Measurements from ENCODE around the gene ADAMTSL2. TPM values are rescaled to one million over a fixed set of nuclear protein-coding genes. Genes with fewer than 3 reads are reported as not detected.

Gene ADAMTSL2
- total and polyA plus RNA-seq, 4 donors: 1.8 to 18.2 (median 7.7) TPM

- Histone ChIP-seq H3K4me1 (ENCODE audit: control insufficient read depth in 4 of 4, insufficient read depth in 4 of 4, low read length in 3 of 4) (peaks cover 0 to 7% (median 3%) of the 10 kb centered on the region in 4 donors), H3K27ac (ENCODE audit: low read depth in 1 of 2, low read length in 2 of 2) (no peak overlapping the region), H3K4me3 (ENCODE audit: low read depth in 1 of 3, low read length in 3 of 3) (no peak overlapping the region), H3K27me3 (ENCODE audit: control insufficient read depth in 4 of 4, insufficient read depth in 4 of 4, low read length in 3 of 4) (no peaks in the 10 kb centered on the region), H3K36me3 (ENCODE audit: control insufficient read depth in 4 of 4, insufficient read depth in 3 of 4, low read depth in 1 of 4, low read length in 3 of 4) (no peaks in the 10 kb centered on the region), H3K9me3 (ENCODE audit: control insufficient read depth in 4 of 4, low read length in 3 of 4) (no peaks in the 10 kb centered on the region), H3K9ac (ENCODE audit: low read depth in 1 of 2, low read length in 2 of 2) (no peak overlapping the region)
- DNase-seq (ENCODE audit: low spot score): no peak
- WGBS: 94% methylated on average over 17 of the region's 17 CpGs
- TF ChIP-seq CTCF (IDR thresholded peaks at IDR 0.05; ENCODE audit: low read depth, low read length, missing input control) (no peak), HNF4A (conservative IDR thresholded peaks at IDR 0.05) (no peak), JUND (IDR thresholded peaks at IDR 0.05) (no peak), GABPA (IDR thresholded peaks at IDR 0.05 in 1 of 2, conservative IDR thresholded peaks at IDR 0.05 in 1 of 2) (no peak), NR2F2 (IDR thresholded peaks at IDR 0.05) (no peak), TAF1 (conservative IDR thresholded peaks at IDR 0.05) (no peak), RAD21 (IDR thresholded peaks at IDR 0.05) (no peak), SP1 (IDR thresholded peaks at IDR 0.05) (no peak), ZBTB33 (IDR thresholded peaks at IDR 0.05) (no peak), HNF4G (IDR thresholded peaks at IDR 0.05) (no peak)
- TF ChIP-seq, protein P1, sequence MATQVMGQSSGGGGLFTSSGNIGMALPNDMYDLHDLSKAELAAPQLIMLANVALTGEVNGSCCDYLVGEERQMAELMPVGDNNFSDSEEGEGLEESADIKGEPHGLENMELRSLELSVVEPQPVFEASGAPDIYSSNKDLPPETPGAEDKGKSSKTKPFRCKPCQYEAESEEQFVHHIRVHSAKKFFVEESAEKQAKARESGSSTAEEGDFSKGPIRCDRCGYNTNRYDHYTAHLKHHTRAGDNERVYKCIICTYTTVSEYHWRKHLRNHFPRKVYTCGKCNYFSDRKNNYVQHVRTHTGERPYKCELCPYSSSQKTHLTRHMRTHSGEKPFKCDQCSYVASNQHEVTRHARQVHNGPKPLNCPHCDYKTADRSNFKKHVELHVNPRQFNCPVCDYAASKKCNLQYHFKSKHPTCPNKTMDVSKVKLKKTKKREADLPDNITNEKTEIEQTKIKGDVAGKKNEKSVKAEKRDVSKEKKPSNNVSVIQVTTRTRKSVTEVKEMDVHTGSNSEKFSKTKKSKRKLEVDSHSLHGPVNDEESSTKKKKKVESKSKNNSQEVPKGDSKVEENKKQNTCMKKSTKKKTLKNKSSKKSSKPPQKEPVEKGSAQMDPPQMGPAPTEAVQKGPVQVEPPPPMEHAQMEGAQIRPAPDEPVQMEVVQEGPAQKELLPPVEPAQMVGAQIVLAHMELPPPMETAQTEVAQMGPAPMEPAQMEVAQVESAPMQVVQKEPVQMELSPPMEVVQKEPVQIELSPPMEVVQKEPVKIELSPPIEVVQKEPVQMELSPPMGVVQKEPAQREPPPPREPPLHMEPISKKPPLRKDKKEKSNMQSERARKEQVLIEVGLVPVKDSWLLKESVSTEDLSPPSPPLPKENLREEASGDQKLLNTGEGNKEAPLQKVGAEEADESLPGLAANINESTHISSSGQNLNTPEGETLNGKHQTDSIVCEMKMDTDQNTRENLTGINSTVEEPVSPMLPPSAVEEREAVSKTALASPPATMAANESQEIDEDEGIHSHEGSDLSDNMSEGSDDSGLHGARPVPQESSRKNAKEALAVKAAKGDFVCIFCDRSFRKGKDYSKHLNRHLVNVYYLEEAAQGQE (IDR thresholded peaks at IDR 0.05): no peak
Measured at GRCh38 chr9:133566817-133567216, 32.3 kb downstream of the ADAMTSL2 start.

DNA sequence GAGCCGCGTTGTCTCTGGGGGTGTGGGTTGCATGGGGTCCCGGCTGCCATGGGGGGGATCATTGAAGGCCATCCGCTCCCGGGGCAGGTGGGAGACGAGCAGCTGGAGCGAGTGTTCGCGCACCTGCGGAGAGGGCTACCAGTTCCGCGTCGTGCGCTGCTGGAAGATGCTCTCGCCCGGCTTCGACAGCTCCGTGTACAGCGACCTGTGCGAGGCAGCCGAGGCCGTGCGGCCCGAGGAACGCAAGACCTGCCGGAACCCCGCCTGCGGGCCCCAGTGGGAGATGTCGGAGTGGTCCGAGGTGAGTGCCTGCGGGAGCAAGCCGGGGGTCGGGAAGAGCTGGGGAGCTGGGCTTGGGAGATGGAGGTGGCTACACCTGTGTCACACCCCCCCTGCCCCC, 33.7 kb downstream of the ADAMTSL2 start:
- no peak overlapping the region for H3K27ac ChIP-seq (ENCODE audit: low read depth in 1 of 2, low read length in 2 of 2)
- WGBS: 94% methylated on average over 33 of the region's 33 CpGs
- no peak for TF ChIP-seq RXRA (IDR thresholded peaks at IDR 0.05)
- TF ChIP-seq EGR1 (IDR thresholded peaks at IDR 0.05; ENCODE audit: low read depth in 2 of 2): no peak
- no peak for TF ChIP-seq NR2F2 (IDR thresholded peaks at IDR 0.05)
- TF ChIP-seq SP1 (IDR thresholded peaks at IDR 0.05): no peak
- TF ChIP-seq, protein P1 (IDR thresholded peaks at IDR 0.05): no peak
- TF ChIP-seq FOXA2 (IDR thresholded peaks at IDR 0.05): no peak
- TF ChIP-seq, protein P2, sequence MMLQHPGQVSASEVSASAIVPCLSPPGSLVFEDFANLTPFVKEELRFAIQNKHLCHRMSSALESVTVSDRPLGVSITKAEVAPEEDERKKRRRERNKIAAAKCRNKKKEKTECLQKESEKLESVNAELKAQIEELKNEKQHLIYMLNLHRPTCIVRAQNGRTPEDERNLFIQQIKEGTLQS (IDR thresholded peaks at IDR 0.05): no peak
- TF ChIP-seq FOXA1 (IDR thresholded peaks at IDR 0.05): no peak
- TF ChIP-seq GABPA (IDR thresholded peaks at IDR 0.05 in 1 of 2, conservative IDR thresholded peaks at IDR 0.05 in 1 of 2): no peak
- TF ChIP-seq JUND (IDR thresholded peaks at IDR 0.05): no peak
- TF ChIP-seq RAD21 (IDR thresholded peaks at IDR 0.05): no peak
- TF ChIP-seq HNF4G (IDR thresholded peaks at IDR 0.05): no peak
- TF ChIP-seq TAF1 (conservative IDR thresholded peaks at IDR 0.05): no peak
- TF ChIP-seq CTCF (IDR thresholded peaks at IDR 0.05; ENCODE audit: low read depth, low read length, missing input control): no peak
- TF ChIP-seq, protein P3, sequence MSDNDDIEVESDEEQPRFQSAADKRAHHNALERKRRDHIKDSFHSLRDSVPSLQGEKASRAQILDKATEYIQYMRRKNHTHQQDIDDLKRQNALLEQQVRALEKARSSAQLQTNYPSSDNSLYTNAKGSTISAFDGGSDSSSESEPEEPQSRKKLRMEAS (IDR thresholded peaks at IDR 0.05): no peak
- no peak for TF ChIP-seq YY1 (IDR thresholded peaks at IDR 0.05)
- H3K9me3 ChIP-seq (ENCODE audit: control insufficient read depth in 4 of 4, low read length in 3 of 4): no peaks in the 10 kb centered on the region
- H3K36me3 ChIP-seq (ENCODE audit: control insufficient read depth in 4 of 4, insufficient read depth in 3 of 4, low read depth in 1 of 4, low read length in 3 of 4): no peaks in the 10 kb centered on the region
- no peak overlapping the region for H3K4me3 ChIP-seq (ENCODE audit: low read depth in 1 of 3, low read length in 3 of 3)
- no peaks in the 10 kb centered on the region for H3K27me3 ChIP-seq (ENCODE audit: control insufficient read depth in 4 of 4, insufficient read depth in 4 of 4, low read length in 3 of 4)
- H3K9ac ChIP-seq (ENCODE audit: low read depth in 1 of 2, low read length in 2 of 2): no peak overlapping the region
- DNase-seq (ENCODE audit: low spot score): no peak
- peaks cover 0 to 3% (median 1%) of the 10 kb centered on the region in 4 donors for H3K4me1 ChIP-seq (ENCODE audit: control insufficient read depth in 4 of 4, insufficient read depth in 4 of 4, low read length in 3 of 4)
